Caki2 (cell line): ENCODE data around the gene LAMB4. TPM values are rescaled to one million over a fixed set of nuclear protein-coding genes. Genes with fewer than 3 reads are reported as not detected.

Source experiments
- DNase-seq: peaks from one replicate; pipeline ENCODE4 v3.0.0-alpha.2; 2015; ENCODE audit warnings: low read depth
- in situ Hi-C: cut with HindIII; loops from 2 replicates; pipeline ENCODE4 v1.10.0; 2016; ENCODE audit warnings: low sequenced_read_pairs, low pct_unique_long_range_greater_than_20kb, mixed read lengths
- total RNA-seq: library from RNA; depleted of rRNA; stranded (reverse); fragments of >200 nt; shearing (Covaris generic); gene quantifications from 2 replicates; pipeline ENCODE4 v1.2.3, GENCODE V29; 2014; ENCODE audit warnings: low replicate concordance

The LAMB4 gene
- total RNA-seq, 1 experiment from 2014 or later, result 0.54 TPM

DNA sequence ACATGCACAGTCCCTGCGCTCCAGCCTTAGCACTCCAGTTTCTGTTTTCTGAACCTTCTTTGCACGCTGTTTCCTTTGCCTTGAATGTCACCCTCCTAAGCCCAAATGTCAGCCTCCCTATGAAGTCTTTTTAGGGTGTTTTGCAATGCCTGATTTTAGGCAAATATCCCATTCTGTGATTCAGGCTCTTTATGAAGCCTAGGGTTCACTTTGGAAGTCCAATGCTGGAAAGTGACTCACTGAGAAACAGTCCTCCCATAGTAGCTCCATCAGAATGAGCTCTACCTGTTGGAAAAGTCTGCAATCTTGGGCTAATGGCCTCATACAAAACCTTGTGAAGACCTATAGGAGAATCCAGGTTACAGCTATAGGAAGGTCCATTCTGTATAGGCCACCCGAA, 5.3 kb downstream of the LAMB4 start:
- in situ Hi-C loops, result no loop called here
- no peak for DNase-seq

DNA sequence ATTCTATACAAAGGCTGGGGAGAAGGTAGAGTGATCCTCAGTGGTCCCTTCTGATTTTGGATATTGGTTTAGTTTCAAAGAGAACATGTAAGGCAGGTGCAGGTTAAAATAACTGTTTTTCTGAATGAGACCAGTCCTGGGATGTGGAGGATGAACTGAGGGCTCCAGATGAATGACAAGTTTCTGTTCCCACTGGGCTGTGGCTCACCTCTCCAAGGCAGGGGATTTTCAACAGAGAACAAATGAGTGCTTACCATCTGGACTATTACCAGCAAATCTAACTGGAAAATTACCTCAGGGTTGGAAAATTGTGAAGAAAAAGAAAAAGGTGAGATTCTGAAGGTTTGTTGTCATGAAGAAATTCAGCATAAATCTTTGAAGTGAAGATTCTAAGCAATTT, 8.0 kb downstream of the LAMB4 start:
- DNase-seq, result no peak
- in situ Hi-C loops, result no loop called here

DNA sequence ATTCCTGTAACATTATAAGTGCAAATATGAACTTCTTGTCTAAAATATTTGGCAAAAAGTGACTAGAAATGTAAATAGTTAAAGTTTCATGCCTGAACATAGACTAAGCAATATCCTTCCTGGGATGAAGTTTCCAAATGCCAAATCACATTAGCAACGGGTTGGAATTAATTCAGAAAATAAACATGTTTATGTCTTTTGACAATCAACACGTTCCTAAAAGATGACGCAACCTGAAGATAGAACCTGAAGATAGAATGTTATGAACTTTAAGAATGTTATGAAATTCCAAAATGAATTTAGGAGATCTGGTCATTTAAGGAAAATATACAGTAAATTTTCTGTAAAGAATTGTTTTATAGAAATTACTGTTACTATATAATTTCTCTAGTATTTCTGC, 9.2 kb downstream of the LAMB4 start:
- DNase-seq, result no peak
- in situ Hi-C loops, result no loop called here

GRCh38 chr7:108120196-108120595, 10.0 kb downstream of the LAMB4 start:
- in situ Hi-C loops, result no loop called here
- DNase-seq, result no peak

DNA sequence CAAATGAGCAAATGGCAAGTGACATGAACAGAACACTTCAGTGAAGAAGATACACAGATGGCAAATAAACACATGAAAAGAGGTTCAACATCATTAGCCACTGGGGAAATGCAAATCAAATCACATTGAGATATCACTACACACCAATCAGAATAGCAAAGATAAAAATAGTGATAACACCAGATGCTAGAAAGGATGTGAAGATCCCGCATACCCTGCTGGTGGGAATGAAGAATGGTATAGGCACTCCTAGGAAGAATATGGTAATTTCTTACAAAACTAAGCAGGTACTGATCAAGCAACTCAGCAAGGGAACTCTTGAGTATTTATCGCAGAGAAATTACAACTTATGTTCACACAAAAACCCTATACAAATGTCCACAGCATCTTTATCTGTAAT, 11.2 kb downstream of the LAMB4 start:
- no peak for DNase-seq
- in situ Hi-C loops, result no loop called here

DNA sequence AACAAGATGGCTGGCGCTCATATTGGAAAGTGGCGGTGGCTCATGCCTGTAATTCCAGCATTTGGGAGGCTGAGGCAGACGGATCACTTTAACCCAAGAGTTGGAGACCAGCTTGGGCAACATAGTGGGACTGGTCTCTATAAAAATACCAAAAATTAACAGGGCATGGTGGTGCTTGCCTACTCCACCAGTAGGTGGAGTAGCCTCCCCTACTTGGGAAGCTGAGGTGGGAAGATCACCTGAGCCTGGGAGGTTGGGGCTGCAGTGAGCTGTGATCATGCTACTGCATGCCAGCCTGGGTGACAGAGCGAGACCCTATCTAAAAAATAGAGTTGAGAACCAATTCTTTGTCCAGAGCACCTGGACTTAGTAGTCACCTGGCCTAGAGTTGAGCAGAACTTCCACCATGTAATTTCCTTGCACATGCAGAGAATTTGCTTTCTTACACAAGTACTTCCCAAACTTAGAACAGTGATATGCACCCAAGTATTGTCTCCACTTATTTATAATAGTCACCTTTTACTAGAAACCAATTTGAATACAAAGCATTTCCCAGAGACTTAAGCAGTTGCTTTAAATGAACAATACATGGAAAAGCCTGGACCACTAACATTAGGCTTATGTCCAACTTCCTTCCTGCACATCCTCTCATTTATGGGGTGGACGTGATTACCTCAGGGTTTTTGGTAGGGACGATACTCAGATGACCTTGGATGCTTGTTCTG, 15.9 kb downstream of the LAMB4 start:
- no peak for DNase-seq
- in situ Hi-C loops, result no loop called here

GRCh38 chr7:108112683-108113082, 17.5 kb downstream of the LAMB4 start:
- no peak for DNase-seq
- in situ Hi-C loops, result no loop called here

DNA sequence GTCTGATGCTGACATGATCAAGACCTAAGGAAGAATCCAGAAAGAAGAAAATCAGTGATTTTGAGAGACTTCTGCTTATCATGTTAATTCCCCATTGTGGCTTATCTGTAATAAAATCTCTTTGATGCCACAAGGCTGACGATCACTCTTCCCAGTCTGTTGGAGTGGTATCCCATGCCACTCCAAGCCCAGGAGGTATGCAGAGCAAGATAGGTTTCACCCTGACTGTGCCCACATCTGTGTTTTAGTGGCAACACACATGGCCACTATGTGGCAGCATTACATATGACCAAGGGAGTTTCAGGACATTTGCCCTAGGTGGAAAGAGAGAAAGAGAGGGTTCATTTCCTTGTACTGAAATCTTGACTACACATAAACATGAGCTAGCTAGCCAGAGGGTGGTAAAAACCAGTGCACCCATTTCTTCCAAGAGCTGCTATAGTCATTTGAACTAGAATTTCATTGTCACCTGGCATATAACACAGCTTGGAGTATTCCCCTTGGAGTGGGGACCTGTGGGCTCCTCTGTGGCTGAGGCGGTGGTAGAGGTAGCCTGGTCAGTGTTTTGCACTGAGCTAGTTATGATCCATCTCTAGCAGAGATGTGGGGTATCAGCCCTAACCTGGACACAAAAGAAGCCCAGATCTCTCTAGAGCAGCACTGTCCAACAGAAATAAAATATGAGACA, 20.8 kb downstream of the LAMB4 start:
- no peak for DNase-seq
- in situ Hi-C loops, result no loop called here

DNA sequence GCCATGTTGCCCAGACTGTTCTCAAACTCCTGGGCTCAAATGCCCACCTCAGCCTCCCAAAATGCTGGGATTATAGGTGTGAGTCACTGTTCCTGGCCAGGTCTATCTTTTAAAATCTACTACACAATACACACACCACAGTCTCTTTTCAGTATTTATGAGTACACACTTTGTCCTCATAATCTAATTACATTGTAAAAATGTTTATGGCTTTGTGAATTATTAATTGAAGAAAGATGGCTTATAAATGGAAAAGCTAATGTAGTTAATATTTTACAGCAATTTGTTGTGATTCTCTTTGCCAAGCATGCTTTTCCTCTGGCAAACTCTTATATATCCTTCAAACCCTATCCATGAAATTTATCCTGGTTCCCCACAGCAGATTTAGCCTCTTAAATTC, 22.0 kb downstream of the LAMB4 start:
- DNase-seq, result no peak
- in situ Hi-C loops, result no loop called here

- no peak for DNase-seq
- in situ Hi-C loops, result no loop called here
Measured at GRCh38 chr7:108104324-108104723, 25.8 kb downstream of the LAMB4 start.

- in situ Hi-C loops, result no loop called here
- DNase-seq, result peak; percentile 29
Measured at GRCh38 chr7:108103558-108104298, 26.4 kb downstream of the LAMB4 start.

DNA sequence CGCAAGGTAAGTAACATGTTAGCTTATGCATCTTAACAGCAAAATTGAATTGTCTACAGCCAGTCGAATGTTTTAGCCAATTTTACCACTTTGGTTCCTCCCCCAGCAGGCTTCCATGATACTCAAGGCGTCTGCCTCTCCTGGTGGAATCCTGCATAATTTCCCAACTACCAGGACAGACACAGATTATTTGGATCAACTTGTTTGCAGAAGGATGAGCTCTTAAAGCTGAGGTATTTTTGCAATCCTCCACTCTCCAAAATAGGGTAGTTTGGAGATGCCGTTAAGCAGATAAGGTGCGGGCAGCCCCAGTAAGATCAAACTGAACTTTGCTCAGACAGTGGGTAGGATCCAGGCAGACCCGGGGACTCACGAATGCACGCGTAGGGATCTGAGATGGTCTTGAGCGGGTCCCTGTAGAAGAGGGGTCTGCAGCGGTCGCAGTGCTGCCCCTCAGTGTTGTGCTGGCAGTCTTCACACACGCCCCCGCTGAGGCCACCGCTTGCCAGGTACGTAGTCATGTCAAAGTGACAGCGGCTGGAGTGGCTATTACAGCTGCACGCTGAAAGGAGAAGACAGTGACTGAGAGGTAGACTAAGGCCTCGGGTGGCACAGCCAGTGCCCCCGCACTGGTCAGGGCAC, 27.4 kb downstream of the LAMB4 start:
- in situ Hi-C loops, result no loop called here
- DNase-seq, result no peak

DNA sequence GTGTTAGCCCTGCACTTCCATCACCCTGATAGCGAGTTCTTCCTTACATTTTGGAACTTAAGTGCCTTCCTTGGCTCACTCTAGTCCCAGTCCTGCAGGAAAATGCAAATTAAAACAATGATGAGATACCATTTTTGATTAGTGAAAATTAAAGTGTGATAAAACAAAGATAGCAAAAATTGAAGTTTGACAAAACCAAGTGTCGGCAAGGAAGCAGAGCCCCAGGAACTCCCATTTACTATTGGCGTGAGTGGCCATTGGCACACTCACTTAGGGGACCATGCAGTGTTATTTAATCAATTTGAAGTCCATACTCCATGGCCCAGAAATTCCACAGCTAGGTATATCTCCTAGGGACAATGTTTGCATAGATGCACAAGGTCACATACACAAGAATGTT, 28.4 kb downstream of the LAMB4 start:
- in situ Hi-C loops, result no loop called here
- DNase-seq, result no peak

DNA sequence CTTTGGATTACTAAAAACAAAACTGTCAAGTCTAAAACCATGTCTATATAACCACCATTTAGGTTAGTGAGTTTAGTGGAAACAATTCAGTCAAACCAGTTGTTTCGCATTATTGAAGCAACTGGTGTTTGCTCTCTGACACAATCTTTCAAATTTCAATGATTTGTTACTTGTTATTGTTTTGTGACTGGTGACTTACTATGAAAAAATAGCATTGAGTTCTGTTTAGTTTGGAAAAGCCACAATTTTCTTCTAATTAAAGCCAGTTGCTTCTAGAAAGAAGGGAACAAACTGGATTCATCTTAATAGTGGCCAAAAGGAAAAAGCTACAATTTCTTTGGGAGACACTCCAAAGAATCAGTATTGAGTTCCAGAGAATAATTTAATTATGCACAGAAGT, 30.4 kb downstream of the LAMB4 start:
- no peak for DNase-seq
- in situ Hi-C loops, result no loop called here

- DNase-seq, result no peak
- in situ Hi-C loops, result no loop called here
Measured at GRCh38 chr7:108097703-108098102, 32.5 kb downstream of the LAMB4 start.

DNA sequence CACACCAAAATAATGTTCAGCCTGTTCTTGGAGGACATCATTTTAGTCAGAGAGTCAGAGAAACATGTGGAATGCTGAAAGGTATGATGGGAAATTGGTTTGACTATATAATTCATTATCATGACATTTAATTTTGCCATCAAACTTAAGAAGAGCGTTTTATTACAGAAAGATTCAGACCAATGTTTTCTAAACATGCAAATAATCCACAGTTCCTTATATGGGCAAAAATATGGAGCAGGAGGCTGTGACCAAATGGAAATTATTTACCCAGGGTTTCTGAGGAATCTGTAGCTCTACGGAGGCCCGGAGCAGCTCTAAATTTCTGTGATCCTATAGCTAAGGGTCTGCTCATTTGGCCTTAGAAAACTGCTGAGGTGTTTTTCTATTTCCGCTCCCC, 33.2 kb downstream of the LAMB4 start:
- in situ Hi-C loops, result no loop called here
- DNase-seq, result no peak

- DNase-seq, result peak; percentile 85
- in situ Hi-C loops, result no loop called here
Measured at GRCh38 chr7:108094933-108095710, 35.0 kb downstream of the LAMB4 start.

GRCh38 chr7:108094346-108094745, 35.8 kb downstream of the LAMB4 start:
- DNase-seq, result no peak
- in situ Hi-C loops, result no loop called here
